Measurements from ENCODE around the gene NOSIP.

The NOSIP gene

GRCh38 chr19:49546825-49547565 is 33.4 kb downstream of the NOSIP start:
- DNase-seq (ENCODE audit: low read depth in 3 of 3): peak in 1 of 3 donors; percentile 56

GRCh38 chr19:49544154-49544553 is 36.2 kb downstream of the NOSIP start:
- no peak for DNase-seq (ENCODE audit: low read depth in 3 of 3)

GRCh38 chr19:49543032-49543431 is 37.3 kb downstream of the NOSIP start:
- DNase-seq (ENCODE audit: low read depth in 3 of 3): no peak

GRCh38 chr19:49542446-49542845 is 37.9 kb downstream of the NOSIP start:
- no peak for DNase-seq (ENCODE audit: low read depth in 3 of 3)

GRCh38 chr19:49541914-49542313 is 38.4 kb downstream of the NOSIP start:
- DNase-seq (ENCODE audit: low read depth in 3 of 3): no peak

GRCh38 chr19:49539192-49539952 is 41.0 kb downstream of the NOSIP start:
- no peak for DNase-seq (ENCODE audit: low read depth in 3 of 3)

GRCh38 chr19:49538643-49539042 is 41.7 kb downstream of the NOSIP start:
- no peak for DNase-seq (ENCODE audit: low read depth in 3 of 3)

- no peak for DNase-seq (ENCODE audit: low read depth in 3 of 3)
These were observed 43.4 kb downstream of the NOSIP start for GRCh38 chr19:49536921-49537462.

- no peak for DNase-seq (ENCODE audit: low read depth in 3 of 3)
These were observed 45.5 kb downstream of the NOSIP start for GRCh38 chr19:49534632-49535385.

GRCh38 chr19:49533551-49534488 is 46.5 kb downstream of the NOSIP start:
- DNase-seq (ENCODE audit: low read depth in 3 of 3): peak; percentile 58 to 84 (median 63)

- no peak for DNase-seq (ENCODE audit: low read depth in 3 of 3)
These were observed 49.6 kb downstream of the NOSIP start for GRCh38 chr19:49530708-49531107.

- DNase-seq (ENCODE audit: low read depth in 3 of 3): no peak
These were observed 52.1 kb downstream of the NOSIP start for GRCh38 chr19:49528211-49528771.

GRCh38 chr19:49524812-49525455 is 55.4 kb downstream of the NOSIP start:
- DNase-seq (ENCODE audit: low read depth in 3 of 3): no peak

GRCh38 chr19:49520705-49521319 is 59.5 kb downstream of the NOSIP start:
- DNase-seq (ENCODE audit: low read depth in 3 of 3): no peak

GRCh38 chr19:49518033-49518432 is 62.3 kb downstream of the NOSIP start:
- DNase-seq (ENCODE audit: low read depth in 3 of 3): no peak

GRCh38 chr19:49515767-49516166 is 64.6 kb downstream of the NOSIP start:
- DNase-seq (ENCODE audit: low read depth in 3 of 3): no peak

- DNase-seq (ENCODE audit: low read depth in 3 of 3): no peak
These were observed 66.2 kb downstream of the NOSIP start for GRCh38 chr19:49514151-49514550.

GRCh38 chr19:49513746-49514118 is 66.6 kb downstream of the NOSIP start:
- DNase-seq (ENCODE audit: low read depth in 3 of 3): no peak

- no peak for DNase-seq (ENCODE audit: low read depth in 3 of 3)
These were observed 67.2 kb downstream of the NOSIP start for GRCh38 chr19:49512970-49513745.
